HCT116 (cell line): Measurements from ENCODE around the gene RCE1. TPM values are rescaled to one million over a fixed set of nuclear protein-coding genes. Genes with fewer than 3 reads are reported as not detected.
A peak's percentile ranks its signal among the peaks of the same experiment; 100 is the strongest.

Experiments used
- ATAC-seq: fragments of 200-7000 bp; cut with Tn5 transposase; 2 replicates; pipeline ENCODE4 v1.9.1; 2020; ENCODE audit warnings: mild to moderate bottlenecking, moderate library complexity
- BruUV-seq: library from RNA; stranded (reverse); fragments of 400-500 nt; replicated peaks from 2 replicates; lab custom pipeline; 2021; lab: Mats Ljungman, UMichigan
- CTCF ChIA-PET: fragments of 300-600 bp; sonication (Branson Sonifier 250); formaldehyde crosslinking; loops from one replicate; lab custom pipeline; 2021; ENCODE audit warnings: antibody characterized with exemption; lab: Charles Lee
- POLR2A ChIA-PET: fragments of 300-600, 350-600 bp; sonication (Branson Sonifier 250); formaldehyde crosslinking; loops from one replicate; lab custom pipeline; 2021; ENCODE audit warnings: antibody characterized with exemption; lab: Charles Lee
- RAD21 ChIA-PET, 2 experiments: fragments of 300-600 bp; sonication (Branson Sonifier 250); formaldehyde crosslinking; loops; one replicate each; lab custom pipeline; 2023; ENCODE audit warnings: low total read pairs in 2 of 2; ENCODE audit not compliant: uncharacterized antibody in 2 of 2, unreplicated experiment in 2 of 2, low non-redundant PET in 1 of 2; lab: Charles Lee
- DNase-seq: peaks from one replicate; pipeline ENCODE4 v3.0.0-alpha.2; 2010; ENCODE audit warnings: low read depth, low spot score
- H2AFZ ChIP-seq: fragments of 200-600 bp; shearing (Covaris generic), sonication (generic); 2 replicates; pipeline ENCODE4 v1.6.1; 2017; ENCODE audit warnings: low read depth, mixed run types, mixed read lengths, antibody characterized with exemption, low read length; ENCODE audit not compliant: poor library complexity, severe bottlenecking
- H3K27ac ChIP-seq: 2 replicates; pipeline ENCODE4 v1.5.1; 2012; ENCODE audit warnings: low read depth, low read length
- H3K27me3 ChIP-seq: fragments of 200-600 bp; sonication (generic); 2 replicates; pipeline ENCODE4 v1.6.1; 2016; ENCODE audit warnings: mixed run types, low read length, mixed read lengths; ENCODE audit not compliant: insufficient read depth
- H3K36me3 ChIP-seq, 2 experiments: fragments of 200-500 bp in 1 of 2; fragments of 200-600 bp in 1 of 2; sonication (Bioruptor generic) in 1 of 2; sonication (generic) in 1 of 2; 2 replicates each; pipeline versions ENCODE4 v1.5.1 to v1.6.1; 2014 to 2016; ENCODE audit warnings: low read length in 2 of 2, inconsistent platforms in 1 of 2, mixed read lengths in 1 of 2, mixed run types in 1 of 2; ENCODE audit not compliant: insufficient read depth in 2 of 2, control insufficient read depth in 1 of 2
- H3K4me1 ChIP-seq, 2 experiments: fragments of 200-600 bp in 1 of 2; sonication (generic) in 1 of 2; 2 replicates each; pipeline versions ENCODE4 v1.5.1 to v1.6.1; 2012 to 2017; ENCODE audit warnings: low read length in 2 of 2, inconsistent platforms in 1 of 2, mild to moderate bottlenecking in 1 of 2, mixed read lengths in 1 of 2, mixed run types in 1 of 2, moderate library complexity in 1 of 2; ENCODE audit not compliant: insufficient read depth in 2 of 2, control insufficient read depth in 1 of 2
- H3K4me2 ChIP-seq: fragments of 200-600 bp; sonication (generic); 2 replicates; pipeline ENCODE4 v1.6.1; 2017; ENCODE audit warnings: mixed run types, low read length, mixed read lengths
- H3K4me3 ChIP-seq, 2 experiments: fragments of 200-600 bp in 1 of 2; sonication (generic) in 1 of 2; replicated peaks in 1 of 2; 2 replicates each; pipeline ENCODE4 v1.5.1; 2011 to 2016; ENCODE audit warnings: low read length in 2 of 2, control low read depth in 1 of 2, low read depth in 1 of 2, mild to moderate bottlenecking in 1 of 2, mixed read lengths in 1 of 2, mixed run types in 1 of 2
- H3K79me2 ChIP-seq: fragments of 200-600 bp; sonication (generic); 2 replicates; pipeline ENCODE4 v1.6.1; 2017; ENCODE audit warnings: mild to moderate bottlenecking, mixed run types, low read length, moderate library complexity, mixed read lengths; ENCODE audit not compliant: insufficient read depth
- H3K9ac ChIP-seq: fragments of 200-600 bp; sonication (generic); 2 replicates; pipeline ENCODE4 v1.6.1; 2016; ENCODE audit warnings: low read length, mixed read lengths
- H3K9me2 ChIP-seq: fragments of 200-600 bp; sonication (generic), shearing (Covaris generic); 2 replicates; pipeline ENCODE4 v1.6.1; 2017; ENCODE audit warnings: mixed run types, mild to moderate bottlenecking, moderate library complexity; ENCODE audit not compliant: insufficient read depth
- H3K9me3 ChIP-seq, 2 experiments: fragments of 200-500 bp in 1 of 2; fragments of 200-600 bp in 1 of 2; sonication (Bioruptor generic) in 1 of 2; sonication (generic) in 1 of 2; 2 replicates each; pipeline ENCODE4 v1.6.1; 2014 to 2017; ENCODE audit warnings: low read length in 2 of 2, mixed read lengths in 2 of 2, inconsistent platforms in 1 of 2, low read depth in 1 of 2, mild to moderate bottlenecking in 1 of 2, mixed run types in 1 of 2, moderate library complexity in 1 of 2; ENCODE audit not compliant: control insufficient read depth in 1 of 2, insufficient read depth in 1 of 2
- H4K20me1 ChIP-seq: fragments of 200-600 bp; sonication (generic), shearing (Covaris generic); 2 replicates; pipeline ENCODE4 v1.6.1; 2017; ENCODE audit warnings: mixed run types, mild to moderate bottlenecking, moderate library complexity; ENCODE audit not compliant: insufficient read depth
- ELF1 ChIP-seq: IDR thresholded peaks from 2 replicates; pipeline ENCODE4 v1.6.1; 2012; ENCODE audit warnings: low read depth, borderline replicate concordance
- EZH2 ChIP-seq: fragments of 200-600 bp; sonication (generic); IDR thresholded peaks from 2 replicates; pipeline ENCODE4 v1.6.1; 2017; ENCODE audit warnings: antibody characterized with exemption, mixed run types
- MAX ChIP-seq: IDR thresholded peaks from 2 replicates; pipeline ENCODE4 v1.6.1; 2012
- ZFX ChIP-seq: fragments of 450-650 bp; IDR thresholded peaks from 2 replicates; pipeline ENCODE4 v1.6.1; 2017
- intact Hi-C: fragments of 100-400 bp; cut with micrococcal nuclease; formaldehyde crosslinking; loops from 2 replicates; pipeline ENCODE4 v1.10.0; 2022
- total RNA-seq: library from RNA; stranded (reverse); gene quantifications from one replicate; pipeline ENCODE4 v1.2.1, GENCODE V29; 2021; ENCODE audit not compliant: unreplicated experiment
- TF ChIP-seq, protein P1 (sequence below): IDR thresholded peaks from 2 replicates; pipeline ENCODE4 v1.6.1; 2011; ENCODE audit warnings: mild to moderate bottlenecking, low read length, moderate library complexity; ENCODE audit not compliant: insufficient replicate concordance; ENCODE audit errors: extremely low read depth

The RCE1 gene
- total RNA-seq, 1 experiment from 2014 or later, result 35.3 TPM

GRCh38 chr11:66847461-66848232 lies 4.4 kb downstream of the RCE1 start:
- no peak for ATAC-seq
- Histone ChIP-seq H3K4me2 (no peak overlapping the region), H4K20me1 (peaks cover 3% of the 10 kb centered on the region; the same call in 1 of the 2 replicates), H3K4me1 (peaks cover 5 to 15% of the 10 kb centered on the region in 2 experiments; a peak in 3 of 4 replicates), H3K9me2 (no peaks in the 10 kb centered on the region), H3K79me2 (peaks cover 40% of the 10 kb centered on the region), H3K9me3 (no peaks in the 10 kb centered on the region), H3K36me3 (peaks cover 7 to 21% of the 10 kb centered on the region in 2 experiments), H3K9ac (no peak overlapping the region), H2AFZ (no peak overlapping the region), H3K4me3 (no peak overlapping the region), H3K27ac (0 out of 2 replicates have a peak overlapping the region, but pooled peaks have one; percentile 21), H3K27me3 (no peaks in the 10 kb centered on the region)
- intact Hi-C loops, result no loop called here
- BruUV-seq, result no TSS peak
- TF ChIP-seq, protein P1, sequence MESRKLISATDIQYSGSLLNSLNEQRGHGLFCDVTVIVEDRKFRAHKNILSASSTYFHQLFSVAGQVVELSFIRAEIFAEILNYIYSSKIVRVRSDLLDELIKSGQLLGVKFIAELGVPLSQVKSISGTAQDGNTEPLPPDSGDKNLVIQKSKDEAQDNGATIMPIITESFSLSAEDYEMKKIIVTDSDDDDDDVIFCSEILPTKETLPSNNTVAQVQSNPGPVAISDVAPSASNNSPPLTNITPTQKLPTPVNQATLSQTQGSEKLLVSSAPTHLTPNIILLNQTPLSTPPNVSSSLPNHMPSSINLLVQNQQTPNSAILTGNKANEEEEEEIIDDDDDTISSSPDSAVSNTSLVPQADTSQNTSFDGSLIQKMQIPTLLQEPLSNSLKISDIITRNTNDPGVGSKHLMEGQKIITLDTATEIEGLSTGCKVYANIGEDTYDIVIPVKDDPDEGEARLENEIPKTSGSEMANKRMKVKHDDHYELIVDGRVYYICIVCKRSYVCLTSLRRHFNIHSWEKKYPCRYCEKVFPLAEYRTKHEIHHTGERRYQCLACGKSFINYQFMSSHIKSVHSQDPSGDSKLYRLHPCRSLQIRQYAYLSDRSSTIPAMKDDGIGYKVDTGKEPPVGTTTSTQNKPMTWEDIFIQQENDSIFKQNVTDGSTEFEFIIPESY, result no peak
- POLR2A ChIA-PET, result no interaction called here
- CTCF ChIA-PET, result no interaction called here
- no peak for DNase-seq
- RAD21 ChIA-PET, result no interaction called here

DNA sequence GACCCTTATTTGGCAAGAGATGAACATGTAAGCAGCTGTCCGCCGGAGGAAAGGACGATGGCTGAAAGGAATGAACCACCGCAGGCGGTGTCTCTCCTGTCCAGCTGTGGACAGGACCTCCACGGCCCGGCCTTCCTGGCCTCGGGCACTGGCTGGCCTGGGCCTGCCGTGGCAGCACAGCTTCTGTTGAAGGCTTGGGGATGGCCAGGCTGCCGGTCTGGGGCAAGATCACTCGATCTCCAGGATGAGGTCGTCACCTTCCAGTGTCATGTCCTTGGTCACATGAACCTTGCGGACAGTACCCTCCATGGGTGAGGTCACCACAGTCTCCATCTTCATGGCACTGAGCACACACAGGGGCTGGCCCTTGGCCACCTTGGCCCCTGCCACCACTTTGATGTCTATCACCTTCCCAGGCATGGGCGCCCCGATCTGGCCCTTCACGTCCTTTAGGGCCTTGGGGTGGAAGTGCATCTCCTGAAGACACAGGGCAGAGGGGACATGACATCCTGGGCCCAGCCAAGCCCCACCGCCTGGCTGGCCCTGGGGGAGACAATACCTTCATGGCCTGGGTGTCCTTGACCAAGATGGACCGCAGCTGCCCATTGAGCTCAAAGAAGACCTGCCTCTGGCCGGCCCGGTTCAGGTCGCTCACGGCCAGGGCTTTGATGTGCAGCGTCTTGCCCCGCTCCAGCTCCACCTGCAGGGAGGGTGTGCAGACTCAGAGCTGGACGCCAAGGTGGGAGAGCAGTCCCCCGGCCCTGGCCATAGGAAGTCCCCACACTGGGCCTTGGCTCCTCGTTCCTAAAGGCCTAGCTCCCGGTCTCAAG lies 5.6 kb downstream of the RCE1 start:
- H3K36me3 ChIP-seq, result peaks cover 7 to 21% of the 10 kb centered on the region in 2 experiments
- no peak overlapping the region for H3K27ac ChIP-seq
- ChIA-PET CTCF (no interaction called here), POLR2A (no interaction called here), RAD21 (no interaction called here)
- no peak overlapping the region for H3K9ac ChIP-seq
- DNase-seq, result no peak
- H3K27me3 ChIP-seq, result no peaks in the 10 kb centered on the region
- H3K9me3 ChIP-seq, result no peaks in the 10 kb centered on the region
- H3K4me1 ChIP-seq, result peaks cover 5 to 15% of the 10 kb centered on the region in 2 experiments; a peak in 3 of 4 replicates
- no peak overlapping the region for H3K4me3 ChIP-seq
- H3K79me2 ChIP-seq, result peaks cover 29% of the 10 kb centered on the region
- no peak overlapping the region for H3K4me2 ChIP-seq
- ATAC-seq, result no peak
- TSS peak; percentile 15 for BruUV-seq
- intact Hi-C loops, result no loop called here
- H3K9me2 ChIP-seq, result no peaks in the 10 kb centered on the region
- no peak overlapping the region for H2AFZ ChIP-seq
- no peak for TF ChIP-seq MAX
- TF ChIP-seq EZH2, result no peak
- no peak for TF ChIP-seq ZFX
- TF ChIP-seq ELF1, result no peak
- TF ChIP-seq, all 23 proteins: peak for 0
- H4K20me1 ChIP-seq, result peaks cover 3% of the 10 kb centered on the region; the same call in 1 of the 2 replicates
